NCI-H748 (cell line): ENCODE data around the gene CMC2.

Experiments
- DNase-seq: peaks from one replicate; lab custom pipeline; 2025; ENCODE audit not compliant: unreplicated experiment; lab: John Stamatoyannopoulos, UW

CMC2 gene

GRCh38 chr16:80932708-80933095 is 74.0 kb downstream of the CMC2 start:
- peak; percentile 34 for DNase-seq

GRCh38 chr16:80931801-80932707 is 74.6 kb downstream of the CMC2 start:
- DNase-seq = peak; percentile 49

GRCh38 chr16:80924372-80924978 is 82.2 kb downstream of the CMC2 start:
- peak; percentile 43 for DNase-seq

DNA sequence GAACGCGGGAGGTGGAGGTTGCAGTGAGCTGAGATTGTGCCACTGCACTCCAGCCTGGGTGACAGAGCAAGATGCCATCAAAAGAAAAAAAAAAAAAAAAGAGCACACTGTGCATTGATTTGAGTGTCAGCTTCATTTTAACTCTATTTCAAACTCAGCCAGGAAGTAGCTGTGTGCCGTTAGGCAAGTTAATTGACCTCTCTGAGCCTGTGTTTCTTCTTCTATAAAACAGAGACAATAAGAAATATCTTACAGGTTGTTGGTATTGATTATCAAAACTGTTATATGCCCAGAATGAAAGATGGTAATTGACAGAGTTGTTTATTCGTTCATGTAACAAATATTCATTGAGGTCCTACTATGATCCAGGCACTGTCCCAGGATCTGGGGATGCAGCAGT is 83.3 kb downstream of the CMC2 start:
- DNase-seq = no peak
